ENCODE measurements around the gene ERCC4. TPM values are rescaled to one million over a fixed set of nuclear protein-coding genes. Genes with fewer than 3 reads are reported as not detected.
A peak's percentile ranks its signal among the peaks of the same experiment; 100 is the strongest.

ERCC4 gene
- total RNA-seq, 1 experiment from 2014 or later: 7.1 TPM

DNA sequence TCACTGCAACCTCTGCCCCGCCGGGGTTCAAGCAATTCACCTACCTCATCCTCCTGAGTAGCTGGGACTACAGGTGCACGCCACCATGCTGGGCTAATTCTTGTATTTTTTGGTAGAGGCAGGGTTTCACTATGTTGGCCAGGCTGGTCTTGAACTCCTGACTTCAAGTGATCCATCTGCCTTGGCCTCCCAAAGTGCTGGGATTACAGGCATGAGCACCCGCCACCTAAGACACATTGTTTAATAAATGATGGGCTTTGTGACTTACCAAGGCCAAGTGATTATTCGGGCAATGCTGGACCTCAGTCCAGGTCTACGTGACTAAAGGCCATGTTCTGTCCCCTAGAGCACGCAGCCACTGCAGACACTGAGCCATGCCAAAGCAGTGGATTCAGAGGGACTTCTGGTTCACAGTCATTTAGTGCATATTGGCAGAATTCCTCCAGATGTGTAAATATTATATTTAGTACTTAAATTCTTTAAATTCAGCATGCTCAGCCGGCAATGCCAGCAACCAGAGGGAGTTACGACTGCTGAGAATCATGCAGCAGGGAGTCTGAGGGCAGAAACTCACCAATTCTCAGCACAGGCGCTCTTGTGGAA is 4.8 kb upstream of the ERCC4 start:
- TF ChIP-seq, protein P1, sequence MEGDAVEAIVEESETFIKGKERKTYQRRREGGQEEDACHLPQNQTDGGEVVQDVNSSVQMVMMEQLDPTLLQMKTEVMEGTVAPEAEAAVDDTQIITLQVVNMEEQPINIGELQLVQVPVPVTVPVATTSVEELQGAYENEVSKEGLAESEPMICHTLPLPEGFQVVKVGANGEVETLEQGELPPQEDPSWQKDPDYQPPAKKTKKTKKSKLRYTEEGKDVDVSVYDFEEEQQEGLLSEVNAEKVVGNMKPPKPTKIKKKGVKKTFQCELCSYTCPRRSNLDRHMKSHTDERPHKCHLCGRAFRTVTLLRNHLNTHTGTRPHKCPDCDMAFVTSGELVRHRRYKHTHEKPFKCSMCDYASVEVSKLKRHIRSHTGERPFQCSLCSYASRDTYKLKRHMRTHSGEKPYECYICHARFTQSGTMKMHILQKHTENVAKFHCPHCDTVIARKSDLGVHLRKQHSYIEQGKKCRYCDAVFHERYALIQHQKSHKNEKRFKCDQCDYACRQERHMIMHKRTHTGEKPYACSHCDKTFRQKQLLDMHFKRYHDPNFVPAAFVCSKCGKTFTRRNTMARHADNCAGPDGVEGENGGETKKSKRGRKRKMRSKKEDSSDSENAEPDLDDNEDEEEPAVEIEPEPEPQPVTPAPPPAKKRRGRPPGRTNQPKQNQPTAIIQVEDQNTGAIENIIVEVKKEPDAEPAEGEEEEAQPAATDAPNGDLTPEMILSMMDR (IDR thresholded peaks at IDR 0.05; ENCODE audit: insufficient read depth in 1 of 2, low read depth in 1 of 2, low read length in 1 of 2, severe bottlenecking in 1 of 2, unreplicated experiment in 1 of 2): no peak
- intact Hi-C loops (cut with micrococcal nuclease; ENCODE audit: unreplicated experiment): no loop called here
- H3K4me1 ChIP-seq: 0 out of 2 replicates have a peak, but pooled peaks cover 3% of the 10 kb centered on the region
- Mint-ChIP-seq H3K9me3 (ENCODE audit: unreplicated experiment) (peaks cover 9% of the 10 kb centered on the region), H3K4me1 (ENCODE audit: low read depth, unreplicated experiment) (peaks cover 7% of the 10 kb centered on the region), H3K4me3 (ENCODE audit: unreplicated experiment) (no peak overlapping the region), H3K27ac (ENCODE audit: unreplicated experiment) (no peak overlapping the region), H3K27me3 (ENCODE audit: insufficient read depth, unreplicated experiment) (no peaks in the 10 kb centered on the region), H3K36me3 (ENCODE audit: insufficient read depth, unreplicated experiment) (no peaks in the 10 kb centered on the region)
- no TSS peak for BruUV-seq (replicated peaks)
- POLR2A ChIA-PET: no interaction called here
- no peak for DNase-seq
- H3K9me3 ChIP-seq: 0 out of 2 replicates have a peak, but pooled peaks cover 3% of the 10 kb centered on the region
- no peak overlapping the region for H3K4me3 ChIP-seq (ENCODE audit: low read depth, low read length)
- H3K27me3 ChIP-seq (replicated peaks; ENCODE audit: control insufficient read depth, insufficient read depth, low read length): no peaks in the 10 kb centered on the region
- CTCF ChIA-PET: interaction anchor here (0.8 kb wide), 1 partner anchor 12 kb away, joined by 3 read pairs; no protein-coding TSS in a partner anchor
- H3K36me3 ChIP-seq (ENCODE audit: control insufficient read depth, insufficient read depth, low read length): no peaks in the 10 kb centered on the region

DNA sequence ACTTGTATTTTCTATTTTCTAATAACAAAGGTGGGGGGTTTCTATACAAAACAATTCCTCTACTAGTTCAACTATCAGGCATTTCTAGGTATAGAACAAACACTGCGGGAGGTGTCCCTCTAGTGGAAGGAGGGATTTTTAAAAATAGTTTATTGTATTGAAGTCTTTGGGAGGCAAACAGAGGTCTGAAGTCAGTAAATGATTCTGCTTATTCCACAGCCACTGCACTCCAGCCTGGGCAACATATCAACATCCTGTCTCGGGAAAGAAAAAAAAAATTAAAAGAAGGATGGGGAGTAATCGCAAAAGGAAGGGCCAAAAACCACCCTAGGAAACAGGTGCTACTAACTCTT is 648 bp upstream of the ERCC4 start:
- Histone ChIP-seq H3K27me3 (replicated peaks; ENCODE audit: control insufficient read depth, insufficient read depth, low read length) (no peaks in the 10 kb centered on the region), H3K4me3 (ENCODE audit: low read depth, low read length) (peak overlapping the region; percentile 33), H3K4me1 (no peaks in the 10 kb centered on the region), H3K36me3 (ENCODE audit: control insufficient read depth, insufficient read depth, low read length) (no peaks in the 10 kb centered on the region), H3K9me3 (no peaks in the 10 kb centered on the region)
- CTCF ChIA-PET: interaction anchor here (0.7 to 1.4 kb wide), 20 partner anchors 12 to 667 kb away, joined by 3 to 19 read pairs (median 3); no protein-coding TSS in a partner anchor
- no TSS peak for BruUV-seq (replicated peaks)
- TF ChIP-seq, protein P1 (IDR thresholded peaks at IDR 0.05; ENCODE audit: insufficient read depth in 1 of 2, low read depth in 1 of 2, low read length in 1 of 2, severe bottlenecking in 1 of 2, unreplicated experiment in 1 of 2): peak in 1 of 2 experiments; percentile 59
- POLR2A ChIA-PET: interaction anchor here (0.7 kb wide), 1 partner anchor 23 kb away, joined by 3 read pairs; no protein-coding TSS in a partner anchor
- Mint-ChIP-seq H3K27ac (ENCODE audit: unreplicated experiment) (peak overlapping the region; percentile 94), H3K4me3 (ENCODE audit: unreplicated experiment) (peak overlapping the region; percentile 95), H3K9me3 (ENCODE audit: unreplicated experiment) (no peaks in the 10 kb centered on the region), H3K36me3 (ENCODE audit: insufficient read depth, unreplicated experiment) (peaks cover 5% of the 10 kb centered on the region), H3K27me3 (ENCODE audit: insufficient read depth, unreplicated experiment) (no peaks in the 10 kb centered on the region), H3K4me1 (ENCODE audit: low read depth, unreplicated experiment) (peaks cover 12% of the 10 kb centered on the region)
- DNase-seq: peak in 1 of 2 experiments; percentile 33
- intact Hi-C loops (cut with micrococcal nuclease; ENCODE audit: unreplicated experiment): loop anchor here (1.0 kb wide), 1 partner anchor 53 kb away; no protein-coding TSS in a partner anchor

DNA sequence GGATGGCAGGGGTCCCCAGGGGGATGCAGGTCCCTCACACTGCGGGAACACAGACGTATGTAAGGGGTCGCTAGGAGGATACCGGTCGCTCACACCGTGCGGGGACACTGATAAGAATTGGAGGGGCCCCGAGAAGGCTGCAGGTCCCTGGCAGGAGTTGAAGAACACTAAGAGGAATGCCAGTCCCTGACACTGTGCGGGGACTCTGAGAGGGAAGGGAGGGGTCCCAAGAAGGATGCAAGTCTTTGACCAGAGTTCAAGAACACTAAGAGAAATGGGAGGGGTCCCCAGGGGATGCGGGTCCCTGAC is 510 bp downstream of the ERCC4 start:
- TF ChIP-seq, protein P1 (IDR thresholded peaks at IDR 0.05; ENCODE audit: insufficient read depth in 1 of 2, low read depth in 1 of 2, low read length in 1 of 2, severe bottlenecking in 1 of 2, unreplicated experiment in 1 of 2): no peak
- H3K9me3 ChIP-seq: no peaks in the 10 kb centered on the region
- Mint-ChIP-seq H3K27me3 (ENCODE audit: insufficient read depth, unreplicated experiment) (no peaks in the 10 kb centered on the region), H3K9me3 (ENCODE audit: unreplicated experiment) (no peaks in the 10 kb centered on the region), H3K4me3 (ENCODE audit: unreplicated experiment) (peak overlapping the region; percentile 95), H3K36me3 (ENCODE audit: insufficient read depth, unreplicated experiment) (peaks cover 5% of the 10 kb centered on the region), H3K4me1 (ENCODE audit: low read depth, unreplicated experiment) (peaks cover 12% of the 10 kb centered on the region), H3K27ac (ENCODE audit: unreplicated experiment) (peak overlapping the region; percentile 94)
- CTCF ChIA-PET: interaction anchor here (0.7 to 1.4 kb wide), 23 partner anchors 16 to 714 kb away, joined by 3 to 19 read pairs (median 3); no protein-coding TSS in a partner anchor
- DNase-seq: no peak
- intact Hi-C loops (cut with micrococcal nuclease; ENCODE audit: unreplicated experiment): loop anchor here (5.0 kb wide), 2 partner anchors 37 to 267 kb away; no protein-coding TSS in a partner anchor
- POLR2A ChIA-PET: no interaction called here
- H3K36me3 ChIP-seq (ENCODE audit: control insufficient read depth, insufficient read depth, low read length): no peaks in the 10 kb centered on the region
- peak overlapping the region; percentile 99 for H3K4me3 ChIP-seq (ENCODE audit: low read depth, low read length)
- no peaks in the 10 kb centered on the region for H3K4me1 ChIP-seq
- H3K27me3 ChIP-seq (replicated peaks; ENCODE audit: control insufficient read depth, insufficient read depth, low read length): no peaks in the 10 kb centered on the region
- no TSS peak for BruUV-seq (replicated peaks)

Data from Caco-2 (cell line).